GM13976 (cell line): Measurements from ENCODE around the gene PRR5L.

Experiments used
- DNase-seq: peaks from one replicate; pipeline ENCODE4 v3.0.0; 2012; ENCODE audit warnings: low spot score
- in situ Hi-C: fragments of 300-500 bp; cut with MboI; formaldehyde crosslinking; loops from one replicate; pipeline ENCODE4 v1.12.0; 2022; ENCODE audit warnings: low sequenced_read_pairs, mixed read lengths, inconsistent platforms; ENCODE audit not compliant: unreplicated experiment
- TF ChIP-seq, protein P1 (sequence below): IDR thresholded peaks from 2 replicates; pipeline ENCODE4 v1.5.1; 2012; ENCODE audit warnings: borderline replicate concordance, mild to moderate bottlenecking; ENCODE audit not compliant: insufficient read depth; ENCODE audit errors: extremely low read depth, missing control alignments, control extremely low read depth

PRR5L gene, protein sequence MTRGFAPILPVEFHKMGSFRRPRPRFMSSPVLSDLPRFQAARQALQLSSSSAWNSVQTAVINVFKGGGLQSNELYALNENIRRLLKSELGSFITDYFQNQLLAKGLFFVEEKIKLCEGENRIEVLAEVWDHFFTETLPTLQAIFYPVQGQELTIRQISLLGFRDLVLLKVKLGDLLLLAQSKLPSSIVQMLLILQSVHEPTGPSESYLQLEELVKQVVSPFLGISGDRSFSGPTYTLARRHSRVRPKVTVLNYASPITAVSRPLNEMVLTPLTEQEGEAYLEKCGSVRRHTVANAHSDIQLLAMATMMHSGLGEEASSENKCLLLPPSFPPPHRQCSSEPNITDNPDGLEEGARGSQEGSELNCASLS

DNA sequence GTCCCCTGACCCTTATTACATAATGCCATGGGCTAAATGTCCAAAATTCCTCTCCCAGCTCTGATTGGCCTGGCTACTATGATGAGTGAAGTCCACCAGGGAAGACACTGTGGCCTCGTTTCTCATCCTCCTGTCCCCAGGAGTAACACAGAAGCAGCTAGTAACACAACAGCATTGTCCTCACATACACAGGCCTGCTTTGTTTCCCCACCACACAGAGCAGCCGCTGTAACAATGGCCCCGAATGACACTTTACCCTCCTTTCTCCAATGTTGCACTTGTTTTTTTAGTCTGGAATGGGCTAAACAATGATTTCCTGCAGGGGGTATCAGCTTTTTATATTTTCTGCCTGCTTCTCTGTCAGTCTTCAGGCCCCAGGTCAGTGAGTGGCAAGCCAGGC is at the start of gene PRR5L:
TSS of gene PRR5L (plus strand) at position 363 of the 400 bp plus-strand sequence. CDS start 104,834 bp downstream, outside the sequence.
- TF ChIP-seq, protein P1, sequence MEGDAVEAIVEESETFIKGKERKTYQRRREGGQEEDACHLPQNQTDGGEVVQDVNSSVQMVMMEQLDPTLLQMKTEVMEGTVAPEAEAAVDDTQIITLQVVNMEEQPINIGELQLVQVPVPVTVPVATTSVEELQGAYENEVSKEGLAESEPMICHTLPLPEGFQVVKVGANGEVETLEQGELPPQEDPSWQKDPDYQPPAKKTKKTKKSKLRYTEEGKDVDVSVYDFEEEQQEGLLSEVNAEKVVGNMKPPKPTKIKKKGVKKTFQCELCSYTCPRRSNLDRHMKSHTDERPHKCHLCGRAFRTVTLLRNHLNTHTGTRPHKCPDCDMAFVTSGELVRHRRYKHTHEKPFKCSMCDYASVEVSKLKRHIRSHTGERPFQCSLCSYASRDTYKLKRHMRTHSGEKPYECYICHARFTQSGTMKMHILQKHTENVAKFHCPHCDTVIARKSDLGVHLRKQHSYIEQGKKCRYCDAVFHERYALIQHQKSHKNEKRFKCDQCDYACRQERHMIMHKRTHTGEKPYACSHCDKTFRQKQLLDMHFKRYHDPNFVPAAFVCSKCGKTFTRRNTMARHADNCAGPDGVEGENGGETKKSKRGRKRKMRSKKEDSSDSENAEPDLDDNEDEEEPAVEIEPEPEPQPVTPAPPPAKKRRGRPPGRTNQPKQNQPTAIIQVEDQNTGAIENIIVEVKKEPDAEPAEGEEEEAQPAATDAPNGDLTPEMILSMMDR, result no peak
- in situ Hi-C loops, result loop anchor here (10.0 kb wide), 1 partner anchor 179 kb away; no protein-coding TSS in a partner anchor
- DNase-seq, result no peak

DNA sequence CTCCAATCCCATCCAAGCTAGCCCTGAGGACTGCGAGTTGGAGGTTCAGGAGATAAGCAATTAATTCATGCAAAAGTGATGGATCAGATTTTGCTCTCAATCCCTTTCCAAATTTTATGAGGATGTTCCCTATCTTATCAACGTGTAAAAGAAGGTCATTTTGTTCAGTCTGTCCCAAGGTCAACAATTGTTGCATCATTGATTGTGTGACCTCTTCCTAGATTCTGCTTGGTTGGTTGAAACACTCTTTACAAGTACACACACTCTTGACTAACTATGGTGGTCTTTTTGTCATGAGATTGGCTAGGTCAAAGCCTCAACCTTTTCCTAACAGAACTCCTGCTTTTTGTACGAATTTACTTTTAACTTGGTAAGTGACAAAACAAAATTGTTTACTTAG is 48.6 kb upstream of the PRR5L start:
- TF ChIP-seq, protein P1, result no peak
- in situ Hi-C loops, result no loop called here

DNA sequence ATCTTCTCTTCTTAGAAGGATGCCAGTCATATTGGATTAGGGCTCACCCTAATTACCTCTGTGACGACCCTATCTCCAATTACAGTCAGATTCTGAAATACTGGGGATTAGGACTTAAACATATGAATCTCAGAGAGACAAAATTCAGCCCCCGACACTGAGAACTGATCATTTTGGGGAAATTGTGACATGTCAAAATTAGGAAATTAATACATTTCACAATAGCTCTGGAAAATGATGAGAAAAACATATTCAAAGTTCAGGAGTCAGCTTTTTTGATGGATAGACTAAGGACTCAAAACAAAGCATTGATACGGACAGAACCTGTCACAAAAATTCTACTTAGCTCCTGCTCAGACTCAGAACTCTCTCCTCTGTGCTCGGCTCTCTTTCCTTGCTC is 47.7 kb upstream of the PRR5L start:
- TF ChIP-seq, protein P1, result no peak
- DNase-seq, result no peak
- in situ Hi-C loops, result no loop called here

More for the DNA sequence above, 48.6 kb upstream of the PRR5L start:
- no peak for DNase-seq

DNA sequence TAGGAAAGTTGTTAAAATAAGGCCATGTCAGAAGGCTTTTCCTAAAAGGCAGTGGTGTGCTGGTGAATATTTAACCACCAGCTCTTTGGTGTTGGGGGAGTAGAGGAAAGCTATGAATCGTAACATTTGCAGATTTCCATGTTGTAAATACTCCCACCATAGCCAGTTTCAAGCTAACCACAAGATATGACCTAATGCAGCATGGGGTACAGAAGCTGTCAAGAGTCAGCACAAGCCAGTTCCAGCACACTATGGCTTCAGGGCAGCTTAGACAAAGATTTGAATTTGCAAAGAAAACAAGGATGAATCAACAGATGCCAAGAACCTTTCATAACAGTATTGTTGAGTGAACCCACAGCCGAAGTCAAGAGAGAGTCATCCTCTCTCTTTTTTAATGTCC is 46.8 kb upstream of the PRR5L start:
- in situ Hi-C loops, result no loop called here
- TF ChIP-seq, protein P1, result no peak
- no peak for DNase-seq

DNA sequence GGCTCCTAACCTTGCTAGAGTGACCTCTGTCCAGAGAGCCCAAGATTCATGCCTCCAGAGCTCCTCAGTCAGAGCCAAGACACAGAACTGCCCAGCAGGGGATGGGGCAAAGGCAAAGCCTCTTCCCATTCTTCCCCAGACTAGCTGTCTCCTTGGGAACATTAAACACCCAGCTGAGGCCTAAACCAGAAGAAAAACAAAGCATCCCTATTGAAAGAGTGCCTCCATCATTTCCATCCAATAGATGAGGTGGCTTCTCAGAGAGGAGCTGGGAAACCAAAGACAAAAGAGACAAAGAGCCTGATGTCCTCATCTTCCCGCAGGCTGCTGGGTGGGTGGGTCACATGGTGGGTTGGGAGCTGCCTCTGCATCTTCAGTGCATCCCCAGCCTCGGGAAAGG is 44.3 kb upstream of the PRR5L start:
- in situ Hi-C loops, result loop anchor here (25.0 kb wide), 1 partner anchor 415 kb away; no protein-coding TSS in a partner anchor

DNA sequence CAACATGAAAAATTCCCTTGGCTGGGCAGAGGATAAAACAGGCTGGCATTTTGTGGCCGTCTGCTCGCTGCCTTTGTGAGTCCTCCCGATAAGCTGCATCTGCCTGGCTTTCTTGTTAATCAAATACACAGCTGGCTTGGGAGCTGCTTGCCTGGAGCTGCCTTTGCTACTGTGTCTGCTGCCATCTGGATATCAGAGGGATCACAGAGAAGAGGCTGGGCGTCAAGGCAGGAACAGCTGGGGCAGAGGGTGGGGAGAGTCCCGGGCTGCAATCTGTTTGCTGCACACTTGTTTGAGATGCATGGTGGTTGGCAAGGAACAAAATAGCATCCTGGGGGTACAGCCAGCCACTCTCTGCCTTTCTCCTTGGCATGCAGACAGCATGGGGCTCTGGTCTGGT is 42.9 kb upstream of the PRR5L start:
- TF ChIP-seq, protein P1, result no peak
- DNase-seq, result no peak
- in situ Hi-C loops, result loop anchor here (25.0 kb wide), 1 partner anchor 416 kb away; no protein-coding TSS in a partner anchor

More for the DNA sequence above, 44.3 kb upstream of the PRR5L start:
- no peak for DNase-seq
- TF ChIP-seq, protein P1, result no peak
